Subcutaneous adipose tissue (tissue), 4 donors: ENCODE data around the gene NEBL. TPM values are rescaled to one million over a fixed set of nuclear protein-coding genes. Genes with fewer than 3 reads are reported as not detected.

Source experiments
- CTCF ChIP-seq: fragments of 450-650 bp; IDR thresholded peaks from one replicate; pipeline ENCODE4 v1.5.1; 2016; ENCODE audit warnings: low read depth, mild to moderate bottlenecking, control low read depth, antibody characterized with exemption, moderate library complexity
- total RNA-seq, 4 donors: library from RNA; depleted of rRNA; stranded (reverse); fragments of >200 nt; gene quantifications; one replicate each; pipeline ENCODE4 v1.1.0, GENCODE V29; 2016

The NEBL gene
- total RNA-seq, 4 donors from 2014 or later, result 1.8 to 5.9 (median 3.8) TPM

GRCh38 chr10:20817116-20817515 lies 80.0 kb downstream of the NEBL start:
- no peak for TF ChIP-seq CTCF

GRCh38 chr10:20814116-20814515 lies 83.0 kb downstream of the NEBL start:
- TF ChIP-seq CTCF, result no peak

GRCh38 chr10:20811131-20811530 lies 86.0 kb downstream of the NEBL start:
- no peak for TF ChIP-seq CTCF

GRCh38 chr10:20809631-20810030 lies 87.5 kb downstream of the NEBL start:
- no peak for TF ChIP-seq CTCF

- no peak for TF ChIP-seq CTCF
Observed at GRCh38 chr10:20806487-20806886, 90.6 kb downstream of the NEBL start.

- TF ChIP-seq CTCF, result no peak
Observed at GRCh38 chr10:20797290-20797689, 99.8 kb downstream of the NEBL start.

- no peak for TF ChIP-seq CTCF
Observed at GRCh38 chr10:20795391-20795790, 101.7 kb downstream of the NEBL start.
